GM12878 (cell line): ENCODE results near the gene FKBP6.

Source experiments
- CBX3 ChIP-seq: fragments of 200-600 bp; sonication (generic); IDR thresholded peaks from 2 replicates; pipeline ENCODE4 v1.6.1; 2016; ENCODE audit warnings: low read depth, borderline replicate concordance
- CHD1 ChIP-seq: IDR thresholded peaks from 2 replicates; pipeline ENCODE4 v1.6.1; 2012; ENCODE audit warnings: low read depth, low read length, improper control_type of control experiment
- CTCF ChIP-seq, 3 experiments: IDR thresholded peaks in 2 of 3; conservative IDR thresholded peaks in 1 of 3; 2 replicates each; pipeline ENCODE4 v1.5.1; 2011; ENCODE audit warnings: low read depth in 3 of 3, low read length in 3 of 3, mild to moderate bottlenecking in 3 of 3, control low read depth in 2 of 3, moderate library complexity in 2 of 3, inconsistent platforms in 1 of 3, mixed read lengths in 1 of 3; ENCODE audit not compliant: control insufficient read depth in 2 of 3, insufficient read depth in 1 of 3; ENCODE audit errors: extremely low read depth in 1 of 3
- EP300 ChIP-seq, 2 experiments: fragments of 150-350 bp in 1 of 2; IDR thresholded peaks; 2 replicates each; pipeline ENCODE4 v1.6.1; 2011 to 2012; ENCODE audit warnings: low read depth in 2 of 2, low read length in 2 of 2, borderline replicate concordance in 1 of 2, improper control_type of control experiment in 1 of 2, inconsistent platforms in 1 of 2; ENCODE audit not compliant: control insufficient read depth in 1 of 2
- KDM1A ChIP-seq: fragments of 200-600 bp; sonication (generic); IDR thresholded peaks from 2 replicates; pipeline ENCODE4 v1.6.1; 2016; ENCODE audit warnings: borderline replicate concordance
- MEF2A ChIP-seq: IDR thresholded peaks from 2 replicates; pipeline ENCODE4 v1.6.1; 2011; ENCODE audit warnings: low read depth, mild to moderate bottlenecking, low read length, moderate library complexity; ENCODE audit not compliant: insufficient read depth
- PML ChIP-seq: IDR thresholded peaks from 2 replicates; pipeline ENCODE4 v1.6.1; 2012; ENCODE audit warnings: low read length, inconsistent platforms
- SMAD1 ChIP-seq: fragments of 450-650 bp; IDR thresholded peaks from 2 replicates; pipeline ENCODE4 v1.6.1; 2018; ENCODE audit warnings: mild to moderate bottlenecking, low read depth; ENCODE audit not compliant: partially characterized antibody
- TARDBP ChIP-seq: IDR thresholded peaks from 2 replicates; pipeline ENCODE4 v1.6.1; 2016; ENCODE audit warnings: borderline replicate concordance
- TBL1XR1 ChIP-seq: IDR thresholded peaks from 2 replicates; pipeline ENCODE4 v1.6.1; 2012; ENCODE audit warnings: low read depth, low read length, improper control_type of control experiment

GRCh38 chr7:73356159-73356558 is 28.2 kb downstream of the FKBP6 start:
- TF ChIP-seq EP300 (IDR thresholded peaks at IDR 0.05; ENCODE audit: borderline replicate concordance in 1 of 2, control insufficient read depth in 1 of 2, low read depth in 2 of 2, low read length in 2 of 2) (no peak), CTCF (IDR thresholded peaks at IDR 0.05 in 2 of 3, conservative IDR thresholded peaks at IDR 0.05 in 1 of 3; ENCODE audit: control insufficient read depth in 2 of 3, extremely low read depth in 1 of 3, insufficient read depth in 1 of 3, low read depth in 3 of 3, low read length in 3 of 3) (no peak), MEF2A (no peak), CBX3 (no peak), PML (no peak), TARDBP (no peak), SMAD1 (no peak), TBL1XR1 (no peak), KDM1A (no peak), CHD1 (no peak)
